ENCODE data around the gene PRKCA. TPM values are rescaled to one million over a fixed set of nuclear protein-coding genes. Genes with fewer than 3 reads are reported as not detected.

The PRKCA gene
- total and polyA plus RNA-seq, 2 experiments from 2014 or later: 6.4 to 35.4 TPM

DNA sequence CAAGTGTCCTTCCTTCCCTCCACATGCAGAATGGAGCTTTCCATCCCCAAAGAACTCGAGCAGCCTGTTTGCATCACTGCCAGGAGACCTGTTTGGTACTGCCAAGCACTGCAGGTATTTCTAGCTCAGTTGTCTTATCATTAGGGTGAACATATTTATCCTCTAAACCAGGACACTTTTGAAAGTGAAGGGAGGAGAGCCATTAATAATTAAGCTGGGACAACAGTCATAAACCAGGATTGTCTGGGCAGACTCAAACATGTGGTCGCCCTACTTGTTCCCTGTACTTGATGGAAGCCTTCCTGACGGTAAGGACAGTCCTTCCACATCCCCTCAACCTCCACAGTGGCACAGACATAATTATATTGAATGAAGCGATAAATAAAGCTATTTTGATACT, 67.4 kb downstream of the PRKCA start:
- no peaks in the 10 kb centered on the region for H3F3A ChIP-seq (replicated peaks; ENCODE audit: low read depth)
- peaks cover 48% of the 10 kb centered on the region for H3K4me1 Mint-ChIP-seq
- no peaks in the 10 kb centered on the region for H3K27me3 Mint-ChIP-seq (ENCODE audit: insufficient read depth, low read depth, poor library complexity)
- no peak overlapping the region; the same call in 1 of the 2 replicates for H3K27ac Mint-ChIP-seq
- no peaks in the 10 kb centered on the region for H3K27me3 ChIP-seq (ENCODE audit: insufficient read depth)
- peaks cover 28% of the 10 kb centered on the region for H3K4me1 ChIP-seq (ENCODE audit: insufficient read depth)
- no peak overlapping the region for H2AFZ ChIP-seq
- H3K4me3 ChIP-seq: no peak overlapping the region
- H3K27ac ChIP-seq (ENCODE audit: low read depth): no peak overlapping the region
- no peaks in the 10 kb centered on the region for H3K9me2 ChIP-seq (ENCODE audit: insufficient read depth)
- TF ChIP-seq, protein P1, sequence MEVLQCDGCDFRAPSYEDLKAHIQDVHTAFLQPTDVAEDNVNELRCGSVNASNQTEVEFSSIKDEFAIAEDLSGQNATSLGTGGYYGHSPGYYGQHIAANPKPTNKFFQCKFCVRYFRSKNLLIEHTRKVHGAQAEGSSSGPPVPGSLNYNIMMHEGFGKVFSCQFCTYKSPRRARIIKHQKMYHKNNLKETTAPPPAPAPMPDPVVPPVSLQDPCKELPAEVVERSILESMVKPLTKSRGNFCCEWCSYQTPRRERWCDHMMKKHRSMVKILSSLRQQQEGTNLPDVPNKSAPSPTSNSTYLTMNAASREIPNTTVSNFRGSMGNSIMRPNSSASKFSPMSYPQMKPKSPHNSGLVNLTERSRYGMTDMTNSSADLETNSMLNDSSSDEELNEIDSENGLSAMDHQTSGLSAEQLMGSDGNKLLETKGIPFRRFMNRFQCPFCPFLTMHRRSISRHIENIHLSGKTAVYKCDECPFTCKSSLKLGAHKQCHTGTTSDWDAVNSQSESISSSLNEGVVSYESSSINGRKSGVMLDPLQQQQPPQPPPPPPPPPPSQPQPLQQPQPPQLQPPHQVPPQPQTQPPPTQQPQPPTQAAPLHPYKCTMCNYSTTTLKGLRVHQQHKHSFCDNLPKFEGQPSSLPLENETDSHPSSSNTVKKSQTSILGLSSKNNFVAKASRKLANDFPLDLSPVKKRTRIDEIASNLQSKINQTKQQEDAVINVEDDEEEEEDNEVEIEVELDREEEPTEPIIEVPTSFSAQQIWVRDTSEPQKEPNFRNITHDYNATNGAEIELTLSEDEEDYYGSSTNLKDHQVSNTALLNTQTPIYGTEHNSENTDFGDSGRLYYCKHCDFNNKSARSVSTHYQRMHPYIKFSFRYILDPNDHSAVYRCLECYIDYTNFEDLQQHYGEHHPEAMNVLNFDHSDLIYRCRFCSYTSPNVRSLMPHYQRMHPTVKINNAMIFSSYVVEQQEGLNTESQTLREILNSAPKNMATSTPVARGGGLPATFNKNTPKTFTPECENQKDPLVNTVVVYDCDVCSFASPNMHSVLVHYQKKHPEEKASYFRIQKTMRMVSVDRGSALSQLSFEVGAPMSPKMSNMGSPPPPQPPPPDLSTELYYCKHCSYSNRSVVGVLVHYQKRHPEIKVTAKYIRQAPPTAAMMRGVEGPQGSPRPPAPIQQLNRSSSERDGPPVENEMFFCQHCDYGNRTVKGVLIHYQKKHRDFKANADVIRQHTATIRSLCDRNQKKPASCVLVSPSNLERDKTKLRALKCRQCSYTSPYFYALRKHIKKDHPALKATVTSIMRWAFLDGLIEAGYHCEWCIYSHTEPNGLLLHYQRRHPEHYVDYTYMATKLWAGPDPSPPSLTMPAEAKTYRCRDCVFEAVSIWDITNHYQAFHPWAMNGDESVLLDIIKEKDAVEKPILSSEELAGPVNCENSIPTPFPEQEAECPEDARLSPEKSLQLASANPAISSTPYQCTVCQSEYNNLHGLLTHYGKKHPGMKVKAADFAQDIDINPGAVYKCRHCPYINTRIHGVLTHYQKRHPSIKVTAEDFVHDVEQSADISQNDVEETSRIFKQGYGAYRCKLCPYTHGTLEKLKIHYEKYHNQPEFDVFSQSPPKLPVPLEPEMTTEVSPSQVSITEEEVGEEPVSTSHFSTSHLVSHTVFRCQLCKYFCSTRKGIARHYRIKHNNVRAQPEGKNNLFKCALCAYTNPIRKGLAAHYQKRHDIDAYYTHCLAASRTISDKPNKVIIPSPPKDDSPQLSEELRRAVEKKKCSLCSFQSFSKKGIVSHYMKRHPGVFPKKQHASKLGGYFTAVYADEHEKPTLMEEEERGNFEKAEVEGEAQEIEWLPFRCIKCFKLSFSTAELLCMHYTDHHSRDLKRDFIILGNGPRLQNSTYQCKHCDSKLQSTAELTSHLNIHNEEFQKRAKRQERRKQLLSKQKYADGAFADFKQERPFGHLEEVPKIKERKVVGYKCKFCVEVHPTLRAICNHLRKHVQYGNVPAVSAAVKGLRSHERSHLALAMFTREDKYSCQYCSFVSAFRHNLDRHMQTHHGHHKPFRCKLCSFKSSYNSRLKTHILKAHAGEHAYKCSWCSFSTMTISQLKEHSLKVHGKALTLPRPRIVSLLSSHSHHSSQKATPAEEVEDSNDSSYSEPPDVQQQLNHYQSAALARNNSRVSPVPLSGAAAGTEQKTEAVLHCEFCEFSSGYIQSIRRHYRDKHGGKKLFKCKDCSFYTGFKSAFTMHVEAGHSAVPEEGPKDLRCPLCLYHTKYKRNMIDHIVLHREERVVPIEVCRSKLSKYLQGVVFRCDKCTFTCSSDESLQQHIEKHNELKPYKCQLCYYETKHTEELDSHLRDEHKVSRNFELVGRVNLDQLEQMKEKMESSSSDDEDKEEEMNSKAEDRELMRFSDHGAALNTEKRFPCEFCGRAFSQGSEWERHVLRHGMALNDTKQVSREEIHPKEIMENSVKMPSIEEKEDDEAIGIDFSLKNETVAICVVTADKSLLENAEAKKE (CRISPR knock-in tag; IDR thresholded peaks at IDR 0.05): no peak
- no peak for TF ChIP-seq POLR2AphosphoS5 (IDR thresholded peaks at IDR 0.05; ENCODE audit: low read depth)
- no peak for TF ChIP-seq CREB1 (CRISPR knock-in tag; IDR thresholded peaks at IDR 0.05; ENCODE audit: low read depth)
- TF ChIP-seq EZH2phosphoT487 (IDR thresholded peaks at IDR 0.05; ENCODE audit: unreplicated experiment): no peak
- TF ChIP-seq EZH2 (IDR thresholded peaks at IDR 0.05; ENCODE audit: low read depth, unreplicated experiment): no peak
- TF ChIP-seq NANOG (IDR thresholded peaks at IDR 0.05; ENCODE audit: borderline replicate concordance): no peak
- TF ChIP-seq, protein P2, sequence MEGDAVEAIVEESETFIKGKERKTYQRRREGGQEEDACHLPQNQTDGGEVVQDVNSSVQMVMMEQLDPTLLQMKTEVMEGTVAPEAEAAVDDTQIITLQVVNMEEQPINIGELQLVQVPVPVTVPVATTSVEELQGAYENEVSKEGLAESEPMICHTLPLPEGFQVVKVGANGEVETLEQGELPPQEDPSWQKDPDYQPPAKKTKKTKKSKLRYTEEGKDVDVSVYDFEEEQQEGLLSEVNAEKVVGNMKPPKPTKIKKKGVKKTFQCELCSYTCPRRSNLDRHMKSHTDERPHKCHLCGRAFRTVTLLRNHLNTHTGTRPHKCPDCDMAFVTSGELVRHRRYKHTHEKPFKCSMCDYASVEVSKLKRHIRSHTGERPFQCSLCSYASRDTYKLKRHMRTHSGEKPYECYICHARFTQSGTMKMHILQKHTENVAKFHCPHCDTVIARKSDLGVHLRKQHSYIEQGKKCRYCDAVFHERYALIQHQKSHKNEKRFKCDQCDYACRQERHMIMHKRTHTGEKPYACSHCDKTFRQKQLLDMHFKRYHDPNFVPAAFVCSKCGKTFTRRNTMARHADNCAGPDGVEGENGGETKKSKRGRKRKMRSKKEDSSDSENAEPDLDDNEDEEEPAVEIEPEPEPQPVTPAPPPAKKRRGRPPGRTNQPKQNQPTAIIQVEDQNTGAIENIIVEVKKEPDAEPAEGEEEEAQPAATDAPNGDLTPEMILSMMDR (conservative IDR thresholded peaks at IDR 0.05; ENCODE audit: low read depth in 2 of 2): no peak
- TF ChIP-seq, protein P3, sequence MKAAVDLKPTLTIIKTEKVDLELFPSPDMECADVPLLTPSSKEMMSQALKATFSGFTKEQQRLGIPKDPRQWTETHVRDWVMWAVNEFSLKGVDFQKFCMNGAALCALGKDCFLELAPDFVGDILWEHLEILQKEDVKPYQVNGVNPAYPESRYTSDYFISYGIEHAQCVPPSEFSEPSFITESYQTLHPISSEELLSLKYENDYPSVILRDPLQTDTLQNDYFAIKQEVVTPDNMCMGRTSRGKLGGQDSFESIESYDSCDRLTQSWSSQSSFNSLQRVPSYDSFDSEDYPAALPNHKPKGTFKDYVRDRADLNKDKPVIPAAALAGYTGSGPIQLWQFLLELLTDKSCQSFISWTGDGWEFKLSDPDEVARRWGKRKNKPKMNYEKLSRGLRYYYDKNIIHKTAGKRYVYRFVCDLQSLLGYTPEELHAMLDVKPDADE (IDR thresholded peaks at IDR 0.05): no peak
- TF ChIP-seq, protein P4, sequence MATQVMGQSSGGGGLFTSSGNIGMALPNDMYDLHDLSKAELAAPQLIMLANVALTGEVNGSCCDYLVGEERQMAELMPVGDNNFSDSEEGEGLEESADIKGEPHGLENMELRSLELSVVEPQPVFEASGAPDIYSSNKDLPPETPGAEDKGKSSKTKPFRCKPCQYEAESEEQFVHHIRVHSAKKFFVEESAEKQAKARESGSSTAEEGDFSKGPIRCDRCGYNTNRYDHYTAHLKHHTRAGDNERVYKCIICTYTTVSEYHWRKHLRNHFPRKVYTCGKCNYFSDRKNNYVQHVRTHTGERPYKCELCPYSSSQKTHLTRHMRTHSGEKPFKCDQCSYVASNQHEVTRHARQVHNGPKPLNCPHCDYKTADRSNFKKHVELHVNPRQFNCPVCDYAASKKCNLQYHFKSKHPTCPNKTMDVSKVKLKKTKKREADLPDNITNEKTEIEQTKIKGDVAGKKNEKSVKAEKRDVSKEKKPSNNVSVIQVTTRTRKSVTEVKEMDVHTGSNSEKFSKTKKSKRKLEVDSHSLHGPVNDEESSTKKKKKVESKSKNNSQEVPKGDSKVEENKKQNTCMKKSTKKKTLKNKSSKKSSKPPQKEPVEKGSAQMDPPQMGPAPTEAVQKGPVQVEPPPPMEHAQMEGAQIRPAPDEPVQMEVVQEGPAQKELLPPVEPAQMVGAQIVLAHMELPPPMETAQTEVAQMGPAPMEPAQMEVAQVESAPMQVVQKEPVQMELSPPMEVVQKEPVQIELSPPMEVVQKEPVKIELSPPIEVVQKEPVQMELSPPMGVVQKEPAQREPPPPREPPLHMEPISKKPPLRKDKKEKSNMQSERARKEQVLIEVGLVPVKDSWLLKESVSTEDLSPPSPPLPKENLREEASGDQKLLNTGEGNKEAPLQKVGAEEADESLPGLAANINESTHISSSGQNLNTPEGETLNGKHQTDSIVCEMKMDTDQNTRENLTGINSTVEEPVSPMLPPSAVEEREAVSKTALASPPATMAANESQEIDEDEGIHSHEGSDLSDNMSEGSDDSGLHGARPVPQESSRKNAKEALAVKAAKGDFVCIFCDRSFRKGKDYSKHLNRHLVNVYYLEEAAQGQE (IDR thresholded peaks at IDR 0.05; ENCODE audit: unreplicated experiment): no peak
- TF ChIP-seq ZNF331 (CRISPR knock-in tag; IDR thresholded peaks at IDR 0.05; ENCODE audit: low read depth): no peak
- TF ChIP-seq JUNB (IDR thresholded peaks at IDR 0.05; ENCODE audit: unreplicated experiment): no peak
- no peak for TF ChIP-seq ZNF114 (CRISPR knock-in tag; IDR thresholded peaks at IDR 0.05)
- no peak for TF ChIP-seq STAT1 (IDR thresholded peaks at IDR 0.05; ENCODE audit: unreplicated experiment)
- H3K79me2 ChIP-seq (replicated peaks; ENCODE audit: insufficient read depth): 0 out of 2 replicates have a peak, but pooled peaks cover 3% of the 10 kb centered on the region
- DNase-seq (ENCODE audit: low spot score) (no peak), ATAC-seq (no peak)
- no peaks in the 10 kb centered on the region for H3K36me3 ChIP-seq (ENCODE audit: insufficient read depth)
- H4K20me1 ChIP-seq (replicated peaks; ENCODE audit: insufficient read depth): no peaks in the 10 kb centered on the region
- H3K4me3 Mint-ChIP-seq: no peak overlapping the region
- H3K4me2 ChIP-seq: no peak overlapping the region
- no peaks in the 10 kb centered on the region for H3K9me3 Mint-ChIP-seq
- H3K36me3 Mint-ChIP-seq (ENCODE audit: low read depth): no peaks in the 10 kb centered on the region
